Measurements from ENCODE around the gene SH3BGRL. TPM values are rescaled to one million over a fixed set of nuclear protein-coding genes. Genes with fewer than 3 reads are reported as not detected.

Gene SH3BGRL
- total RNA-seq, 4 donors from 2014 or later, result 11.2 to 26.0 (median 15.0) TPM

- H3K9me3 ChIP-seq, result no peaks in the 10 kb centered on the region
- intact Hi-C loops (cut with DNase I; ENCODE audit: low total_unique reads) (no loop called here), in situ Hi-C loops (cut with MboI; ENCODE audit: low sequenced_read_pairs in 4 of 4) (no loop called here)
- H3K36me3 ChIP-seq, result no peaks in the 10 kb centered on the region
- H3K27me3 ChIP-seq, result no peaks in the 10 kb centered on the region
- H3K4me1 ChIP-seq, result no peaks in the 10 kb centered on the region
- DNase-seq (no peak), ATAC-seq (no peak)
- no peak overlapping the region for H3K27ac ChIP-seq
- H3K4me3 ChIP-seq, result no peak overlapping the region
- no peak for TF ChIP-seq POLR2A (IDR thresholded peaks at IDR 0.05)
- no peak for TF ChIP-seq CTCF (IDR thresholded peaks at IDR 0.05 in 4 of 5, conservative IDR thresholded peaks at IDR 0.05 in 1 of 5)
These were observed 29.6 kb downstream of the SH3BGRL start for GRCh38 chrX:81231476-81231875.

- intact Hi-C loops (cut with DNase I; ENCODE audit: low total_unique reads) (no loop called here), in situ Hi-C loops (cut with MboI; ENCODE audit: low sequenced_read_pairs in 4 of 4) (no loop called here)
- DNase-seq, result no peak
- no peak for ATAC-seq
- no peak overlapping the region for H3K4me3 ChIP-seq
- no peaks in the 10 kb centered on the region for H3K4me1 ChIP-seq
- TF ChIP-seq CTCF (IDR thresholded peaks at IDR 0.05 in 4 of 5, conservative IDR thresholded peaks at IDR 0.05 in 1 of 5), result no peak
- TF ChIP-seq POLR2A (IDR thresholded peaks at IDR 0.05), result no peak
- H3K27me3 ChIP-seq, result no peaks in the 10 kb centered on the region
- no peaks in the 10 kb centered on the region for H3K9me3 ChIP-seq
- no peaks in the 10 kb centered on the region for H3K36me3 ChIP-seq
- H3K27ac ChIP-seq, result no peak overlapping the region
These were observed 30.3 kb downstream of the SH3BGRL start for GRCh38 chrX:81232218-81232617.

GRCh38 chrX:81237516-81237915 is 35.6 kb downstream of the SH3BGRL start:
- in situ Hi-C loops (cut with MboI; ENCODE audit: low sequenced_read_pairs in 4 of 4), result no loop called here
- no peaks in the 10 kb centered on the region for H3K9me3 ChIP-seq
- ATAC-seq (no peak), DNase-seq (no peak)
- no peaks in the 10 kb centered on the region for H3K27me3 ChIP-seq
- no peak overlapping the region for H3K4me3 ChIP-seq
- no peaks in the 10 kb centered on the region for H3K36me3 ChIP-seq
- TF ChIP-seq CTCF (IDR thresholded peaks at IDR 0.05 in 4 of 5, conservative IDR thresholded peaks at IDR 0.05 in 1 of 5) (no peak), POLR2A (IDR thresholded peaks at IDR 0.05) (no peak)
- intact Hi-C loops (cut with DNase I; ENCODE audit: low total_unique reads), result no loop called here
- H3K27ac ChIP-seq, result no peak overlapping the region
- no peaks in the 10 kb centered on the region for H3K4me1 ChIP-seq

GRCh38 chrX:81238166-81238565 is 36.3 kb downstream of the SH3BGRL start:
- in situ Hi-C loops (cut with MboI; ENCODE audit: low sequenced_read_pairs in 4 of 4), result no loop called here
- no peaks in the 10 kb centered on the region for H3K27me3 ChIP-seq
- TF ChIP-seq CTCF (IDR thresholded peaks at IDR 0.05 in 4 of 5, conservative IDR thresholded peaks at IDR 0.05 in 1 of 5), result no peak
- TF ChIP-seq POLR2A (IDR thresholded peaks at IDR 0.05), result no peak
- no peak overlapping the region for H3K27ac ChIP-seq
- H3K4me3 ChIP-seq, result no peak overlapping the region
- no peaks in the 10 kb centered on the region for H3K4me1 ChIP-seq
- intact Hi-C loops (cut with DNase I; ENCODE audit: low total_unique reads), result no loop called here
- no peaks in the 10 kb centered on the region for H3K36me3 ChIP-seq
- no peak for ATAC-seq
- no peak for DNase-seq
- no peaks in the 10 kb centered on the region for H3K9me3 ChIP-seq

GRCh38 chrX:81240701-81241331 is 38.9 kb downstream of the SH3BGRL start:
- DNase-seq (no peak), ATAC-seq (no peak)
- H3K27ac ChIP-seq, result no peak overlapping the region
- H3K4me3 ChIP-seq, result no peak overlapping the region
- no peaks in the 10 kb centered on the region for H3K27me3 ChIP-seq
- H3K4me1 ChIP-seq, result no peaks in the 10 kb centered on the region
- no peaks in the 10 kb centered on the region for H3K9me3 ChIP-seq
- TF ChIP-seq CTCF (IDR thresholded peaks at IDR 0.05 in 4 of 5, conservative IDR thresholded peaks at IDR 0.05 in 1 of 5) (no peak), POLR2A (IDR thresholded peaks at IDR 0.05) (no peak)
- H3K36me3 ChIP-seq, result no peaks in the 10 kb centered on the region
- intact Hi-C loops (cut with DNase I; ENCODE audit: low total_unique reads), result no loop called here
- in situ Hi-C loops (cut with MboI; ENCODE audit: low sequenced_read_pairs in 4 of 4), result no loop called here
